HG02981 (cell line): ENCODE data around the gene AIFM3.
"Not testable (repeated sequence)": the region's sequence is repeated elsewhere in the genome, so short reads cannot be mapped to it uniquely, and the experiment has no call there.

ENCODE experiments used
- ATAC-seq: cut with Tn5 transposase; IDR thresholded peaks from one replicate; pipeline ENCODE4 v1.9.1; 2021; ENCODE audit warnings: mild to moderate bottlenecking, moderate library complexity; ENCODE audit not compliant: unreplicated experiment

The AIFM3 gene

DNA sequence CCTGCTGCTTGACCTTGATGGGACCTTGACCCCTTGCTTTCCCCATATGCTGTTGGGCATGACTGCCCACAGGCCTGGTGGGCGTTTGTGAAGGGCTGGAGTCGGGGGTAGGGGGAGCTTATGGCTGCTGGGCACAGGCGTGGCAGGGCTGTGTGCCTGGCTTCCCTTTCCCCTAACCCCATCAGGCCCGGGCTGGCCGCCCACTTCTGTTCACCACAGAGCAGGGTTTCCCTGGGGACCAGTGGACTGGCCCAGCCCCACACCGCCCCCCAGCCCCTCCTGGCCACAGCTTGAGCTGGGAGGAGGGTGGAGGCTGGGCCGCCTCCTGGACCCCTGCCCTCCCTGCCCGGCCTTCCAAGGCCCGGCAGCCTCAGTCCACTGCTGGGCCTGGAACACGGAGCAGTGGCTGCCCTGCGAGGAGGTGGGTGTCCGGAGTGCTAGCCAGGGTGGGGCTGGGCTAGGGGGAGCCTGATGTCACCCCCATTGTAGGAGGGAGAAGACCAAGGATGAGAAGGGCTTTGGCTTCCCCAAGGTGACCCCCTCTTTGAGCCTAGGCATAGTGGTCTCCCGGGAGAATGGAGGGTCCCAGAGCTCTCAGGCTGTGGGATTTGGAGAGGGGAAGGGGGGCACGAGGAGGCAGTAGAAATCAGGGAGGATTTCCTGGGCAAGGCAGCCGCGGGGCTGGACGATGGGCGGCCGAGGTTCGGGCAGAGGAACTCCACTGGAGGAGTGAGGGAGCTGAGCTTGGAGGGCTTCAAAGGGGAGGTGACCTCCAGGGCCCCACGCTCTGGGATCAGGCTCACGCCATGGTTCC is at the start of gene AIFM3:
TSS of gene AIFM3 (plus strand) at position 373 of the 814 bp plus-strand sequence. CDS start 690 bp downstream, outside the sequence.
- ATAC-seq: no peak

GRCh38 chr22:20918663-20919218 is 48.3 kb upstream of the AIFM3 start:
- ATAC-seq: no peak

GRCh38 chr22:20919718-20920117 is 47.3 kb upstream of the AIFM3 start:
- no peak for ATAC-seq

- ATAC-seq: no peak
These were observed 46.2 kb upstream of the AIFM3 start for GRCh38 chr22:20920881-20921203.

DNA sequence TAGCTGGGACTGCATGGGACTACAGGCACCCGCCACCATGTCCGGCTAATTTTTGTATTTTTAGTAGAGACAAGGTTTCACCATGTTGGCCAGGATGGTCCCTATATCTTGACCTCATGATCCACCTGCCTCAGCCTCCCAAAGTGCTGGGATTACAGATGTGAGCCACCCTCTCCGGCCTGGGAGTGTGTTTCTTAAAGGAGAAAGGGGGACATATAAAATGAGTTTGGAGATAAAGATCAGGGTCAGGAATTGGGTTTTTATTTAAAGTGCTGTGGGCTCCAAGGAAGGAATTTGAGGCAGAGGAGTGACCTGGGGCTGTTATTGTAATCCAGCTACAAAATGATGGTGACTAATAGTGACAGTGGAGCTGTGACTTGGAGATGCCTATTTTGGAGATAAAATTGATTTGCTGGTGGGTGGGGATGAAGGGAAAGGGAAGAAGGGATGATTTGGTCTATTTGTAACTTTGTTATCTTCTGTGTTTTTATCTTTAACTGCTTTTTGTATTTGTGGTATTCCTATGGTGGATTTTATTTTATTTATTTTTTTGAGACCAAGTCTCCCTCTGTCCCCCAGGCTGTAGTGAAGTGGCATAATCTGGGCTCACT is 44.8 kb upstream of the AIFM3 start:
- ATAC-seq: no peak

GRCh38 chr22:20926243-20926642 is 40.8 kb upstream of the AIFM3 start:
- no peak for ATAC-seq

- ATAC-seq: no peak
These were observed 39.0 kb upstream of the AIFM3 start for GRCh38 chr22:20927940-20928572.

DNA sequence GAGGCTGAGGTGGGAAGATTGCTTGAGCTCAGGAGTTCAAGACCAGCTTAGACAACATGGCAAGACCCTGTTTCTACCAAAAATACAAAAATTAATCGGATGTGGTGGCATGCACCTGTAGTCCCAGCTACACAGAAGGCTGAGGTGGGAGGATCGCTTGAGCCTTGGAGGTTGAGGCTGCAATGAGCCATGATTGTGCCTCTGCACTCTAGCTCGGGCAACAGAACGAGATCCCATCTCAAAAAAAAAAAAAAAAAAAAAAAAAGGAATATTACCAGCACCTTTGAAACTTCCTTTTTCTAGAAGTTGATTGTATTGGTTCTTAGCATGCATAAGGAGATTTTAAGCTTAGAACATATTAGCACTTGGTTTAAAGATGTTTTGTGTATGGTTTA is 38.5 kb upstream of the AIFM3 start:
- ATAC-seq: no peak

- ATAC-seq: no peak
These were observed 37.1 kb upstream of the AIFM3 start for GRCh38 chr22:20930004-20930403.

GRCh38 chr22:20930435-20930834 is 36.6 kb upstream of the AIFM3 start:
- ATAC-seq: not testable (repeated sequence)

GRCh38 chr22:20931126-20931654 is 35.9 kb upstream of the AIFM3 start:
- no peak for ATAC-seq

DNA sequence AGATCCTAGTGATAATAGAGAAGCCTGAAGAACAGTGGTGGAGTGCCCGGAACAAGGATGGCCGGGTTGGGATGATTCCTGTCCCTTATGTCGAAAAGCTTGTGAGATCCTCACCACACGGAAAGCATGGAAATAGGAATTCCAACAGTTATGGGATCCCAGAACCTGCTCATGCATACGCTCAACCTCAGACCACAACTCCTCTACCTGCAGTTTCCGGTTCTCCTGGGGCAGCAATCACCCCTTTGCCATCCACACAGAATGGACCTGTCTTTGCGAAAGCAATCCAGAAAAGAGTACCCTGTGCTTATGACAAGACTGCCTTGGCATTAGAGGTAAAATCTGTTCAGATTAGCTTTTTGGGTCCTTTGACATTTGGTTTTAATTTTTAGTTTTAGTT is 33.1 kb upstream of the AIFM3 start:
- no peak for ATAC-seq

DNA sequence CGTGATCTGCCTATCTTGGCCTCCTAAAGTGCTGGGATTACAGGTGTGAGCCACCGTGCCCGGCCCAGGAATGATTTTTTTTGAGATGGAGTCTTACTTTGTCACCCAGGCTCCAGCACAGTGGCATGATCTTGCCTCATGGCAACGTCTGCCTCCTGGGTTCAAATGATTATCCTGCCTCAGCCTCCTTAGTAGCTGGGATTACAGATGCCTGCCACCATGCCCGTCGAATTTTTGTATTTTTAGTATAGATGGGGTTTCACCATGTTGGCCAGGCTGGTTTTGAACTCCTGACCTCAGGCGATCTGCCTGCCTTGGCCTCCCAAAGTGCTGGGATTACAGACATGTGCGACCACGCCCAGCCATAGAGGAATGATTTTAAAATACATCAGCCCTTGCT is 32.0 kb upstream of the AIFM3 start:
- ATAC-seq: not testable (repeated sequence)

GRCh38 chr22:20935780-20936539 is 31.1 kb upstream of the AIFM3 start:
- ATAC-seq: not testable (repeated sequence)

GRCh38 chr22:20937031-20937793 is 29.8 kb upstream of the AIFM3 start:
- ATAC-seq: no peak

GRCh38 chr22:20937794-20938671 is 29.0 kb upstream of the AIFM3 start:
- no peak for ATAC-seq

- not testable (repeated sequence) for ATAC-seq
These were observed 27.4 kb upstream of the AIFM3 start for GRCh38 chr22:20939457-20940185.

- no peak for ATAC-seq
These were observed 26.8 kb upstream of the AIFM3 start for GRCh38 chr22:20940186-20940651.
